Mesenchymal stem cell (in vitro differentiated cells and primary cell): ENCODE data around the gene MUSTN1. TPM values are rescaled to one million over a fixed set of nuclear protein-coding genes. Genes with fewer than 3 reads are reported as not detected.
A peak's percentile ranks its signal among the peaks of the same experiment; 100 is the strongest.

ENCODE experiments used
- DNase-seq: peaks from one replicate; pipeline ENCODE4 v3.0.0-alpha.2; 2013
- H2AFZ ChIP-seq: one replicate; pipeline ENCODE4 v1.6.1; 2013; ENCODE audit warnings: low read depth, mild to moderate bottlenecking, control low read depth, inconsistent platforms, low read length, moderate library complexity
- H2AK5ac ChIP-seq: 2 replicates; pipeline ENCODE4 v1.6.1; 2013; ENCODE audit warnings: low read length, moderate library complexity, mild to moderate bottlenecking, inconsistent platforms; ENCODE audit not compliant: severe bottlenecking
- H2BK120ac ChIP-seq: one replicate; pipeline ENCODE4 v1.6.1; 2013; ENCODE audit warnings: low read depth, mild to moderate bottlenecking, inconsistent platforms, low read length, moderate library complexity
- H2BK12ac ChIP-seq, 2 experiments: one replicate each; pipeline ENCODE4 v1.6.1; 2013; ENCODE audit warnings: inconsistent platforms in 2 of 2, low read length in 2 of 2, mild to moderate bottlenecking in 2 of 2, moderate library complexity in 2 of 2, control low read depth in 1 of 2
- H2BK15ac ChIP-seq: one replicate; pipeline ENCODE4 v1.6.1; 2013; ENCODE audit warnings: mild to moderate bottlenecking, low read depth, inconsistent platforms; ENCODE audit not compliant: poor library complexity, severe bottlenecking
- H2BK5ac ChIP-seq: 2 replicates; pipeline ENCODE4 v1.6.1; 2013; ENCODE audit warnings: low read depth, mild to moderate bottlenecking, low read length, control low read depth, inconsistent platforms; ENCODE audit not compliant: poor library complexity, severe bottlenecking
- H3K14ac ChIP-seq, 2 experiments: one replicate each; pipeline ENCODE4 v1.6.1; 2013; ENCODE audit warnings: inconsistent platforms in 2 of 2, low read length in 2 of 2, control low read depth in 1 of 2, mild to moderate bottlenecking in 1 of 2, moderate library complexity in 1 of 2
- H3K18ac ChIP-seq, 2 experiments: one replicate each; pipeline ENCODE4 v1.6.1; 2013; ENCODE audit warnings: inconsistent platforms in 2 of 2, low read length in 2 of 2, control low read depth in 1 of 2, low read depth in 1 of 2, mild to moderate bottlenecking in 1 of 2
- H3K23ac ChIP-seq, 2 experiments: one replicate each; pipeline ENCODE4 v1.6.1; 2013; ENCODE audit warnings: inconsistent platforms in 2 of 2, low read length in 2 of 2, mild to moderate bottlenecking in 2 of 2, moderate library complexity in 2 of 2, control low read depth in 1 of 2
- H3K27ac ChIP-seq: 2 replicates; pipeline ENCODE4 v1.5.1; 2013; ENCODE audit warnings: mild to moderate bottlenecking, moderate library complexity, low read length, control low read depth, inconsistent platforms; ENCODE audit not compliant: poor library complexity, severe bottlenecking
- H3K27me3 ChIP-seq, 2 experiments: 2 replicates each; pipeline versions ENCODE4 v1.6.1 to v1.7.0; 2013; ENCODE audit warnings: low read length in 2 of 2, mild to moderate bottlenecking in 2 of 2, moderate library complexity in 2 of 2, control low read depth in 1 of 2, inconsistent platforms in 1 of 2; ENCODE audit not compliant: control insufficient read depth in 1 of 2, insufficient read depth in 1 of 2
- H3K36me3 ChIP-seq, 2 experiments: 2 replicates each; pipeline versions ENCODE4 v1.6.1 to v1.7.0; 2013; ENCODE audit warnings: low read length in 2 of 2, control low read depth in 1 of 2, inconsistent platforms in 1 of 2, low read depth in 1 of 2, mild to moderate bottlenecking in 1 of 2; ENCODE audit not compliant: insufficient read depth in 2 of 2, control insufficient read depth in 1 of 2
- H3K4ac ChIP-seq, 2 experiments: one replicate each; pipeline ENCODE4 v1.6.1; 2013; ENCODE audit warnings: inconsistent platforms in 2 of 2, low read length in 2 of 2, mild to moderate bottlenecking in 2 of 2, moderate library complexity in 2 of 2, control low read depth in 1 of 2, low read depth in 1 of 2
- H3K4me1 ChIP-seq: 2 replicates; pipeline ENCODE4 v1.6.1; 2013; ENCODE audit warnings: low read depth, low read length, control low read depth; ENCODE audit not compliant: control insufficient read depth, insufficient read depth
- H3K4me2 ChIP-seq: 2 replicates; pipeline ENCODE4 v1.6.1; 2013; ENCODE audit warnings: low read length, mild to moderate bottlenecking, inconsistent platforms; ENCODE audit not compliant: poor library complexity, severe bottlenecking
- H3K4me3 ChIP-seq, 2 experiments: 2 replicates each; pipeline versions ENCODE4 v1.5.1 to v1.7.0; 2013; ENCODE audit warnings: low read length in 2 of 2, mild to moderate bottlenecking in 2 of 2, control low read depth in 1 of 2, low read depth in 1 of 2; ENCODE audit not compliant: insufficient read depth in 1 of 2
- H3K79me1 ChIP-seq: replicated peaks from 2 replicates; pipeline ENCODE4 v1.6.1; 2013; ENCODE audit warnings: mild to moderate bottlenecking, control low read depth, low read length, inconsistent platforms; ENCODE audit not compliant: poor library complexity, severe bottlenecking
- H3K9ac ChIP-seq: 2 replicates; pipeline ENCODE4 v1.7.0; 2013; ENCODE audit warnings: mild to moderate bottlenecking, low read length, moderate library complexity
- H3K9me3 ChIP-seq: 2 replicates; pipeline ENCODE4 v1.7.0; 2013; ENCODE audit warnings: mild to moderate bottlenecking, low read length; ENCODE audit not compliant: control insufficient read depth
- H4K8ac ChIP-seq: one replicate; pipeline ENCODE4 v1.6.1; 2013; ENCODE audit warnings: inconsistent platforms, mild to moderate bottlenecking, low read length, moderate library complexity
- H4K91ac ChIP-seq: one replicate; pipeline ENCODE4 v1.6.1; 2013; ENCODE audit warnings: mild to moderate bottlenecking, low read length, inconsistent platforms
- WGBS: methylation state at CpG from one replicate; pipeline ENCODE4 v1.1.7; 2013; ENCODE audit warnings: mixed read lengths; 5-methylcytosine and 5-hydroxymethylcytosine counted together
- small RNA-seq: library from polyadenylated mRNA; stranded (forward); fragments of <200 nt; extraction: miRNeasy Mini kit (QIAGEN cat#:217004); gene quantifications from one replicate; pipeline ENCODE3, GENCODE V24; 2013; ENCODE audit warnings: low read depth

Gene MUSTN1

GRCh38 chr3:52784931-52785590 is 49.8 kb downstream of the MUSTN1 start:
- WGBS: 83% methylated on average over 3 of the region's 5 CpGs
- Histone ChIP-seq H2BK5ac (peak overlapping the region; percentile 32), H2BK120ac (no peak overlapping the region)

GRCh38 chr3:52784021-52784621 is 50.7 kb downstream of the MUSTN1 start:
- no peak overlapping the region for H2BK120ac ChIP-seq
- no peak overlapping the region for H4K91ac ChIP-seq
- H4K8ac ChIP-seq: no peak overlapping the region
- H3K79me1 ChIP-seq: no peaks in the 10 kb centered on the region
- H3K4me1 ChIP-seq: no peaks in the 10 kb centered on the region
- no peak overlapping the region for H3K27ac ChIP-seq
- no peak overlapping the region for H3K9ac ChIP-seq
- H2BK5ac ChIP-seq: no peak overlapping the region
- H3K4ac ChIP-seq: no peak overlapping the region
- no peak for DNase-seq
- H3K18ac ChIP-seq: no peak overlapping the region
- H2BK12ac ChIP-seq: no peak overlapping the region
- no peak overlapping the region for H2AK5ac ChIP-seq
- no peaks in the 10 kb centered on the region for H3K9me3 ChIP-seq
- no peak overlapping the region for H3K4me3 ChIP-seq
- H2AFZ ChIP-seq: no peak overlapping the region
- WGBS: 81% methylated on average over 18 of the region's 18 CpGs
- H3K4me2 ChIP-seq: no peak overlapping the region
- no peak overlapping the region for H2BK15ac ChIP-seq
- no peak overlapping the region for H3K14ac ChIP-seq
- no peaks in the 10 kb centered on the region for H3K36me3 ChIP-seq
- H3K27me3 ChIP-seq: peaks cover 53 to 72% of the 10 kb centered on the region in 2 experiments
- H3K23ac ChIP-seq: no peak overlapping the region

More at GRCh38 chr3:52784931-52785590, 49.8 kb downstream of the MUSTN1 start:
- Histone ChIP-seq H3K18ac (no peak overlapping the region), H3K9ac (no peak overlapping the region), H4K91ac (no peak overlapping the region), H2BK15ac (no peak overlapping the region), H2AFZ (no peak overlapping the region), H4K8ac (no peak overlapping the region), H3K4ac (no peak overlapping the region), H3K4me3 (no peak overlapping the region), H3K4me2 (no peak overlapping the region), H3K36me3 (no peaks in the 10 kb centered on the region), H2AK5ac (no peak overlapping the region), H3K14ac (no peak overlapping the region), H3K23ac (no peak overlapping the region), H3K27me3 (peaks cover 44 to 73% of the 10 kb centered on the region in 2 experiments), H3K9me3 (no peaks in the 10 kb centered on the region), H3K4me1 (no peaks in the 10 kb centered on the region), H3K79me1 (no peaks in the 10 kb centered on the region), H3K27ac (no peak overlapping the region), H2BK12ac (no peak overlapping the region)
- no peak for DNase-seq

GRCh38 chr3:52783211-52783555 is 51.6 kb downstream of the MUSTN1 start:
- no peak overlapping the region for H2BK5ac ChIP-seq
- no peak overlapping the region for H2AFZ ChIP-seq
- H3K27ac ChIP-seq: no peak overlapping the region
- DNase-seq: no peak
- no peaks in the 10 kb centered on the region for H3K9me3 ChIP-seq
- no peak overlapping the region for H3K4ac ChIP-seq
- no peak overlapping the region for H4K91ac ChIP-seq
- H3K36me3 ChIP-seq: no peaks in the 10 kb centered on the region
- H2AK5ac ChIP-seq: no peak overlapping the region
- H3K79me1 ChIP-seq: no peaks in the 10 kb centered on the region
- no peak overlapping the region for H3K18ac ChIP-seq
- no peak overlapping the region for H4K8ac ChIP-seq
- H2BK120ac ChIP-seq: no peak overlapping the region
- H2BK12ac ChIP-seq: no peak overlapping the region
- peaks cover 63 to 75% of the 10 kb centered on the region in 2 experiments for H3K27me3 ChIP-seq
- WGBS: 83% methylated on average over 3 of the region's 3 CpGs
- H3K14ac ChIP-seq: no peak overlapping the region
- H3K4me1 ChIP-seq: no peaks in the 10 kb centered on the region
- H2BK15ac ChIP-seq: no peak overlapping the region
- no peak overlapping the region for H3K23ac ChIP-seq
- no peak overlapping the region for H3K4me2 ChIP-seq
- H3K4me3 ChIP-seq: no peak overlapping the region
- H3K9ac ChIP-seq: no peak overlapping the region

Small RNAs within 50 kb of the gene (small RNA-seq; reads per million reads assigned to genes)
- gene MIR8064 (not detected), gene MUSTN1 (not detected)
